ENCODE measurements around the gene GLRA3.

DNA sequence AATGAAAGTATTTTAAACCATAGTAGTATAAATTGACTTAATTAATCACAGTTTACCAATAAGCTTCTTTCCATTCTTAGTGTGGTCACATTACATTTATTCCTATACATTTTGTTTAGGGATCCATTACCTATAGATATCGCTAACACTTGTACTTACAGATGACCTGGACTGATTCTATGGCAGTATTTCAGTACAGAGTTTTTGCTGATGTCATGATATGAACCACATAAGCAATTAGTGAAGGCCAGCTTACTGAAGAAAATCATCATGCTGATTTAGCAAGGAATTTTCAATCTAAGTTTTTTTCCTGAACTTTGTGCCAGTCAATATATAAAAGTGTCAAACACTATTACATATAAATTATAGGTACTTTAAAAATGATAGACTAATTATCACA lies 193.3 kb downstream of the GLRA3 start:
- TF ChIP-seq, protein P1, sequence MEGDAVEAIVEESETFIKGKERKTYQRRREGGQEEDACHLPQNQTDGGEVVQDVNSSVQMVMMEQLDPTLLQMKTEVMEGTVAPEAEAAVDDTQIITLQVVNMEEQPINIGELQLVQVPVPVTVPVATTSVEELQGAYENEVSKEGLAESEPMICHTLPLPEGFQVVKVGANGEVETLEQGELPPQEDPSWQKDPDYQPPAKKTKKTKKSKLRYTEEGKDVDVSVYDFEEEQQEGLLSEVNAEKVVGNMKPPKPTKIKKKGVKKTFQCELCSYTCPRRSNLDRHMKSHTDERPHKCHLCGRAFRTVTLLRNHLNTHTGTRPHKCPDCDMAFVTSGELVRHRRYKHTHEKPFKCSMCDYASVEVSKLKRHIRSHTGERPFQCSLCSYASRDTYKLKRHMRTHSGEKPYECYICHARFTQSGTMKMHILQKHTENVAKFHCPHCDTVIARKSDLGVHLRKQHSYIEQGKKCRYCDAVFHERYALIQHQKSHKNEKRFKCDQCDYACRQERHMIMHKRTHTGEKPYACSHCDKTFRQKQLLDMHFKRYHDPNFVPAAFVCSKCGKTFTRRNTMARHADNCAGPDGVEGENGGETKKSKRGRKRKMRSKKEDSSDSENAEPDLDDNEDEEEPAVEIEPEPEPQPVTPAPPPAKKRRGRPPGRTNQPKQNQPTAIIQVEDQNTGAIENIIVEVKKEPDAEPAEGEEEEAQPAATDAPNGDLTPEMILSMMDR (IDR thresholded peaks at IDR 0.05): no peak
- TF ChIP-seq POLR2A (IDR thresholded peaks at IDR 0.05): no peak

Measured in vagina (tissue), 2 donors.